ENCODE measurements around the gene VWF.

- no peak for TF ChIP-seq CTCF (IDR thresholded peaks at IDR 0.05; ENCODE audit: low read length)
- no peak for TF ChIP-seq EZH2 (optimal IDR thresholded peaks at IDR 0.05; ENCODE audit: low read depth, low read length)
- TF ChIP-seq EZH2phosphoT487 (IDR thresholded peaks at IDR 0.05; ENCODE audit: low read length) = no peak
Observed at GRCh38 chr12:6115389-6115788, 9.1 kb downstream of the VWF start.

Data from MM.1S (cell line).